Muscle of leg (tissue), 16 donors: ENCODE measurements around the gene TMEM45A. TPM values are rescaled to one million over a fixed set of nuclear protein-coding genes. Genes with fewer than 3 reads are reported as not detected.
A peak's percentile ranks its signal among the peaks of the same experiment; 100 is the strongest.
"Not testable (repeated sequence)": the region's sequence is repeated elsewhere in the genome, so short reads cannot be mapped to it uniquely, and the experiment has no call there.

Experiments used
- DNase-seq: peaks from one replicate; pipeline ENCODE4 v3.0.0; 2013
- H3K27ac ChIP-seq: one replicate; pipeline ENCODE4 v1.5.1; 2013; ENCODE audit warnings: mild to moderate bottlenecking, low read length, control low read depth
- H3K27me3 ChIP-seq: one replicate; pipeline ENCODE4 v1.6.1; 2013; ENCODE audit warnings: low read length; ENCODE audit not compliant: control insufficient read depth, insufficient read depth
- H3K36me3 ChIP-seq: one replicate; pipeline ENCODE4 v1.6.1; 2013; ENCODE audit warnings: low read length; ENCODE audit not compliant: control insufficient read depth, insufficient read depth
- H3K4me1 ChIP-seq: one replicate; pipeline ENCODE4 v1.6.1; 2013; ENCODE audit warnings: low read length; ENCODE audit not compliant: control insufficient read depth, insufficient read depth
- H3K4me3 ChIP-seq: one replicate; pipeline ENCODE4 v1.5.1; 2013; ENCODE audit warnings: low read length, control low read depth
- H3K9me3 ChIP-seq: replicated peaks from 2 replicates; pipeline ENCODE4 v1.6.1; 2013; ENCODE audit warnings: low read depth, low read length; ENCODE audit not compliant: control insufficient read depth
- WGBS: methylation state at CpG from one replicate; pipeline ENCODE4 v1.1.5; 2013; ENCODE audit warnings: missing lambda C conversion rate; ENCODE audit not compliant: insufficient coverage; 5-methylcytosine and 5-hydroxymethylcytosine counted together
- long read RNA-seq, 11 donors: transcript quantifications; one replicate each; lab custom pipeline, GENCODE V29; 2026
- polyA plus RNA-seq, 8 donors: library from polyadenylated mRNA; unstranded; fragments of 120-200 nt; gene quantifications; one replicate each; pipeline versions ENCODE4 v1.2.1 to v1.2.3, GENCODE V29; 2013; ENCODE audit warnings: inconsistent platforms in 1 of 8, low replicate concordance in 1 of 8; ENCODE audit not compliant: insufficient read length in 8 of 8, insufficient read depth in 1 of 8
- total RNA-seq: library from RNA; stranded (reverse); fragments of 120-200 nt; gene quantifications from one replicate; pipeline ENCODE4 v1.2.4, GENCODE V29; 2013

Gene TMEM45A, protein sequence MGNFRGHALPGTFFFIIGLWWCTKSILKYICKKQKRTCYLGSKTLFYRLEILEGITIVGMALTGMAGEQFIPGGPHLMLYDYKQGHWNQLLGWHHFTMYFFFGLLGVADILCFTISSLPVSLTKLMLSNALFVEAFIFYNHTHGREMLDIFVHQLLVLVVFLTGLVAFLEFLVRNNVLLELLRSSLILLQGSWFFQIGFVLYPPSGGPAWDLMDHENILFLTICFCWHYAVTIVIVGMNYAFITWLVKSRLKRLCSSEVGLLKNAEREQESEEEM
- total RNA-seq (19.7 TPM), polyA plus RNA-seq (10 to 100 TPM; 13.6 to 30.2 (median 16.3) TPM)
- long read RNA-seq, donor 1, partial matches to known transcripts, result 5 of 6 reads
- long read RNA-seq, donor 1, other reads (novel, unspliced or antisense), result 0 of 6 reads
- long read RNA-seq, donor 2, result 0 reads
- long read RNA-seq, donor 3, partial matches to known transcripts, result 0 of 1 reads
- long read RNA-seq, donor 3, other reads (novel, unspliced or antisense), result 0 of 1 reads
- long read RNA-seq, donor 4, partial matches to known transcripts, result 0 of 3 reads
- long read RNA-seq, donor 4, other reads (novel, unspliced or antisense), result 0 of 3 reads
- long read RNA-seq, donor 5, transcript TMEM45A-201 (6 exons, 1,567 nt), result major isoform, 10 of 36 reads
- long read RNA-seq, donor 5, partial matches to known transcripts, result 25 of 36 reads
- long read RNA-seq, donor 5, other reads (novel, unspliced or antisense), result 0 of 36 reads
- long read RNA-seq, donor 6, partial matches to known transcripts, result 0 of 4 reads
- long read RNA-seq, donor 6, other reads (novel, unspliced or antisense), result 0 of 4 reads
- long read RNA-seq, donor 7, partial matches to known transcripts, result 0 of 4 reads
- long read RNA-seq, donor 7, other reads (novel, unspliced or antisense), result 0 of 4 reads
- long read RNA-seq, donor 8, partial matches to known transcripts, result 8 of 11 reads
- long read RNA-seq, donor 8, other reads (novel, unspliced or antisense), result 0 of 11 reads
- long read RNA-seq, donor 9, partial matches to known transcripts, result 0 of 4 reads
- long read RNA-seq, donor 9, other reads (novel, unspliced or antisense), result 0 of 4 reads
- long read RNA-seq, donor 10, transcript TMEM45A-201 (6 exons, 1,567 nt), result major isoform, 5 of 10 reads
- long read RNA-seq, donor 10, partial matches to known transcripts, result 0 of 10 reads
- long read RNA-seq, donor 10, other reads (novel, unspliced or antisense), result 5 of 10 reads
- long read RNA-seq, donor 11, transcript TMEM45A-201 (6 exons, 1,567 nt), result major isoform, 6 of 6 reads
- long read RNA-seq, donor 11, partial matches to known transcripts, result 0 of 6 reads
- long read RNA-seq, donor 11, other reads (novel, unspliced or antisense), result 0 of 6 reads

DNA sequence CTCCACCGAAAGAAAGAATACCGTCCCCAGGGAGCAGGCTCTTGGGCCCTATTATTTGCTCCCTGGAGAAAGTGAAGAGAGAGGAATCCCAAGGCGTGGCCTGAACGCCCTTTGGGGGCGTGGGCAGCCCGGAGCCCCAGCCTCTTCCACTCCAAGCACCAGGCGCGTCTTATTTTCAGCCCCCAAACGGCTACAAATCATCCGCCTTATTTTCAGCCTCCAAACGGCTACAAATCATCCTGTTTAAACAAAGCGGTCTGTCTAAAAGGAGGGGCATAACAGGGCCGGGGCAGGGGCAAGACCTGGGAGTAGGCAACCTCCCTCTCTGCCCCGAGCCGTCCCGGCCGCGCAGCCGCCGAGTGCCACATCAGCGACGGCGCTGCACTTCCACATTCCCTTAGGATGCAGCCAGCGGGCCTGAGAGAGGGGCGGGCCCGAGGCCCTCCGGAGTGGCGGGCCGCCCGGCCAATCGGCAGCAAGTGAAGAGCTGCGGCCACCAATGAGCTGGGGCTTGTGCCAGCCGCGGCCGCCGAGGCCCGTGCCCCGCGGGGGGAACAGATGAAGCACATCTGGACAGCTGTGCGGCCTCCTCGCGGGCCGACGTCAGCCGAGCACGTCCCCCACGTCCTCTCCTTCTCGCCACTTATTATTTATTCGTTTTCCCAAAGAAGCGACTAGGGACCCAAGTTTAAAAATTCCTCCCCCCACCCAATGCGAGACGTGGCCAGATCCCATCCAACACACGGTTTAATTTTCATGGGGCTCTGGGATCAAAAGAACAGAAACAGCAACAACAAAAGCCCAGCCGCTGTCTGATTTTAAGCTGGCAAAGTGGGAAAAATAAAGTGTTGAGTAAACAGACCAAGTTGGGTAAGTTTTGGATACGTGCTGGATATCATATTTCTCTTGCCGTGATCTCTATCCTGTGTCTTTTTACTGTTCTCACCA is at the start of gene TMEM45A:
Gene TMEM45A (plus strand): TSS at position 561 of the 948 bp plus-strand sequence. CDS start 62,593 bp downstream, outside the sequence.
- peak within 1 kb of the TSS; percentile 68 for H3K4me3 ChIP-seq
- H3K27me3 ChIP-seq, result no peaks in the 10 kb centered on the region
- H3K9me3 ChIP-seq, result no peaks in the 10 kb centered on the region
- no peaks in the 10 kb centered on the region for H3K36me3 ChIP-seq
- peaks cover 2% of the 10 kb centered on the region for H3K4me1 ChIP-seq
- peak within 1 kb of the TSS; percentile 87 for H3K27ac ChIP-seq
- DNase-seq, result peak; percentile 97
- WGBS, result under 1% methylated on average over 38 of the region's 56 CpGs

DNA sequence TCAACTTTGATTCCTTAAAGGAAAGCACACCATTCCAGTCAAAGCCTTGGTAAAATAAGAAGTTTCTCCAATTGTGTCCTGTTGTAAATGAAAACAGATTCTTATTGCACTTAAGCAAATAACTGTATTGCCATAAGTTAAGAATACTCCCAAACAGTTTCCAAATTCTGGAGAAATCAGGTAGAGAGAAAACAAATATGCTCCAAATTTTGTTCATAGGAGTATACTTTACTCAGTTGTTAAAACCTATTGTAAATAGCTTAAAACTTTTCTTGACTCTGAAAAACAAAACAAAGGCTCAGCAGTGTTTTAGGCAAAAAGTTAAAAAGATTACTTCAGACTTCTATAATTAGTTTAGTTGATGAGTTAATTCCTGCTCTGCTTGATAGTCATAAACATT is 48.7 kb upstream of the TMEM45A start:
- Histone ChIP-seq H3K27ac (no peak overlapping the region), H3K9me3 (peaks cover 4% of the 10 kb centered on the region), H3K27me3 (no peaks in the 10 kb centered on the region), H3K4me3 (no peak overlapping the region), H3K4me1 (no peaks in the 10 kb centered on the region), H3K36me3 (no peaks in the 10 kb centered on the region)
- no peak for DNase-seq

DNA sequence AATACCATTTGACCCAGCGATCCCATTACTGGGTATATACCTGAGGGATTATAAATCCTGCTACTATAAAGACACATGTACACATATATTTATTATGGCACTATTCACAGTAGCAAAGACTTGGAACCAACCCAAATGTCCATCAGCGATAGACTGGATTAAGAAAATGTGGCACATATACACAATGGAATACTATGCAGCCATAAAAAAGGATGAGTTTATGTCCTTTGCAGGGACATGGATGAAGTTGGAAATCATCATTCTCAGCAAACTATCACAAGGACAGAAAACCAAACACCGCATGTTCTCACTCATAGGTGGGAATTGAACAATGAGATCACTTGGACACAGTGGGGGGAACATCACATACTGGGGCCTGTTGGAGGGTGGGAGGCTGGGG is 45.4 kb upstream of the TMEM45A start:
- WGBS, result no CpG with 5 or more reads among the region's 3 CpGs

DNA sequence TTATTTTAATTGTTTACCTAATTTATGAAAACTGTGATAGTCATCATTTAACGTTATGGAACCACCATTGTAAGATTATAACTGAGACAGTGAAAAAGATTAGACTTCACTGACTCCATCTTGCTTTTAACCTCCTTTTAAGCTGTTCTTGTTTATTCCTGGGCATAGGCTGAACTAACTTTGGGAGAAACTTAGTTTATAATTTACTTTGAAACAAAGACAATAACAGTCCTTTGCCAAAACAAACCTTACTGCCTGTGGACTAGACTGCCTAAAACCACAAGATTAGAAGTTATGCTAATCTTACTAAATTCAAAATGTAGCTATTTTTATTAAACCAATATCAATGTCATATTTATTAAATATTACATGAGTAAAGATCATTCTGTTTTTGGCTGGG is 44.3 kb upstream of the TMEM45A start:
- Histone ChIP-seq H3K9me3 (peaks cover 4% of the 10 kb centered on the region), H3K4me1 (no peaks in the 10 kb centered on the region), H3K27ac (no peak overlapping the region), H3K36me3 (peaks cover 5% of the 10 kb centered on the region), H3K4me3 (no peak overlapping the region), H3K27me3 (no peaks in the 10 kb centered on the region)
- DNase-seq, result no peak
- WGBS, result no CpG with 5 or more reads among the region's 1 CpG

More for the DNA sequence above, 45.4 kb upstream of the TMEM45A start:
- not testable (repeated sequence) for H3K4me3 ChIP-seq, H3K9me3 ChIP-seq, H3K4me1 ChIP-seq, DNase-seq, H3K27me3 ChIP-seq, H3K36me3 ChIP-seq, H3K27ac ChIP-seq

DNA sequence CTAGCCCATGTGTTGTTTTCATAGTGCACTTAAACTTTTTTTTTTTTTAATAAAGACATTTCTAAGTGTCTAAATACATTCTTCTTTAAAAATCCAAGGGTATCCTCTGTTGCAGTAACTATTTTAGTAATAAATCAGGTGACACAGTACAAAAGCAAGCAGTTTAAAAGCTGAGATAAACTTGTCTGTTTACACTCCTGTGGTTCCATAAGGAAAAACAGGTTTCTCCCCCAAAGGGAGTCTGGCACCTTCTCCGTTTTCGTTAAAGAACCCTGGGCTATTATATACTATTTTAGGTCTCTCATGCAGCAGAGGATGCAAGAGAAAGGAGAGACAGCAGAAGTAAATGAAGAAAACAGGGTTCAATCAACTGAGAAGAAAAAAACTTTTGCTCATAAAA is 43.2 kb upstream of the TMEM45A start:
- no peak for DNase-seq
- Histone ChIP-seq H3K4me3 (no peak overlapping the region), H3K4me1 (no peaks in the 10 kb centered on the region), H3K27ac (no peak overlapping the region), H3K9me3 (peaks cover 3% of the 10 kb centered on the region), H3K36me3 (peaks cover 5% of the 10 kb centered on the region), H3K27me3 (no peaks in the 10 kb centered on the region)
- no CpG with 5 or more reads among the region's 2 CpGs for WGBS

DNA sequence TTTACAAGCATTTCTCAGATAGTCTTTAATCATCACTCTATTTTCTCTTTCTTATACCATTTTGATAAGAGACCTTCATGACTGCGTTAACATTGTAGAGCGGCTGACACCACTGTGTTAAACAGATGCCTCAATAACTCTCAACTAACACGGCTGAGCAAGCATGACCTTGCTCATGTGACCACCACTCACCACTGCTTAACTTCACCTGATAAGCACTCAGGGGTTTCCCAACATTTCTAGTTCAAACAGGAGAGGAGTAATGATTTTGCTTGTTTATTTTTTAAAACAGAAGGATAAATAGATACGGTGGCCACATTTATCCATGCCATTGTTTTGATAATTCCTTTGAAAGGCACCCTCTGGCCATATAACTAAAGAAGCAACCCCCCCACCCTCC is 37.7 kb upstream of the TMEM45A start:
- no peak for DNase-seq
- no peak overlapping the region for H3K4me3 ChIP-seq
- no peaks in the 10 kb centered on the region for H3K27me3 ChIP-seq
- no peaks in the 10 kb centered on the region for H3K9me3 ChIP-seq
- no peak overlapping the region for H3K27ac ChIP-seq
- H3K36me3 ChIP-seq, result peaks cover 7% of the 10 kb centered on the region
- H3K4me1 ChIP-seq, result no peaks in the 10 kb centered on the region
- 100% methylated on average over 2 of the region's 4 CpGs for WGBS

DNA sequence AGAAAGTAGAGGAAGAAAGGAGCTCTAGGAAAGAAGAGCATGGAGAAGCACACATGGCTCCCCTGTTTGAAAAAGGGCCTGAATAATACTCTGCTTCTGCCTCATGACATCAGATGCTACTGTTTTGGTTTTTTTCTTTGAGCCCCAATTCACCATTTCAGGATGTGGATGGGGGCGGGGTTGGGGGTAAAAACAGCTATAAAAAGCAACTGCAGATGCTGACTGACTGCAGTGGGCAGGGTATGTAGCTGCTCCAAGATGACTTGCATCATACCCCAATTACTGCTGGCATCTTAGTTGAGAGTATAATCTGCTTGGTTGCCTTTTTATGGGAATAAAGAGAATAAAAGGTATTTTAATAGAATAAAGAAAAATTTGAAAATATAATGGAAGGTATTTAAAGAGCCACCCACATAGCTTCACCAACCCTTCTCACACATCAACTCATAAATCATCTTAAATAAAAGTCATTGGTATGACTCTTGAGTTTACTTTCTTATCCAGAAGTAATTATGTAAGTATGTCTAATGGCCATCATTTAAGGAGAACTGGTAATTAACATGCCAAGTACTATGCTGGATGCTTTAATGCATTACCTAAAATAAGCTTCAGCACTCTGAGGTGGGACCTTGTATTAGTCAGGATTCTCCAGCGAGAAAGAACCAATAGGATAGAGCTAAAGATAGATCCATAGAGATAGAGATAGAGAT is 36.4 kb upstream of the TMEM45A start:
- Histone ChIP-seq H3K27me3 (no peaks in the 10 kb centered on the region), H3K4me1 (no peaks in the 10 kb centered on the region), H3K9me3 (no peaks in the 10 kb centered on the region), H3K4me3 (no peak overlapping the region), H3K36me3 (peaks cover 7% of the 10 kb centered on the region), H3K27ac (no peak overlapping the region)
- 83% methylated on average over 1 of the region's 2 CpGs for WGBS
- no peak for DNase-seq

DNA sequence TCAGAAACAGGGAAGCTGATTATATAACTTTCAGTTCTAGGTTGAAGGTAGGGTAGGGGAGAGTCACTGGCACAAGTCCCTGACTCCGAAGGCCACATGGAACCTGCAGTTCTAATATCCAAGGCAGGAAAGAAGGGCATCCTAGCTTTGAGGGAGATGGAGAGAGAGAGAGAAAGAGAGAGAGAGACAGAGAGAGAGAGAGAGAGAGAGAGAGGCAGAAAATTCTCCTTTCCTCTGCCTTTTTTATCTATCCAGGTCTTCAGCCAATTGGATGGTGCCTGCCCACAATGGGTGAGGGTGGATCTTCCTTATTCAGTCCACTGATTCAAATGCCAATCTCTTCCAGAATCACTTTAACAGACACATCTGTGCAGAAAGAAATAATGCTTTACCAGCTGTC is 35.7 kb upstream of the TMEM45A start:
- no peaks in the 10 kb centered on the region for H3K9me3 ChIP-seq
- H3K4me3 ChIP-seq, result no peak overlapping the region
- no peak overlapping the region for H3K27ac ChIP-seq
- peaks cover 7% of the 10 kb centered on the region for H3K36me3 ChIP-seq
- no peaks in the 10 kb centered on the region for H3K27me3 ChIP-seq
- DNase-seq, result no peak
- WGBS, result 100% methylated on average over 1 of the region's 1 CpG
- H3K4me1 ChIP-seq, result no peaks in the 10 kb centered on the region
